Aorta (tissue), 5 donors: ENCODE measurements around the gene CYP11A1. TPM values are rescaled to one million over a fixed set of nuclear protein-coding genes. Genes with fewer than 3 reads are reported as not detected.

Source experiments
- ATAC-seq: fragments of 200-7000 bp; cut with Tn5 transposase; one replicate; pipeline ENCODE4 v1.9.1; 2022; ENCODE audit warnings: moderate library complexity; ENCODE audit not compliant: low FRiP score
- DNase-seq, 2 donors: peaks; one replicate each; pipeline ENCODE4 v3.0.0-alpha.2; 2020
- H3K27ac ChIP-seq, 2 donors: one replicate each; pipeline ENCODE4 v1.5.1; 2013; ENCODE audit warnings: low read length in 2 of 2, mild to moderate bottlenecking in 2 of 2, moderate library complexity in 2 of 2, control low read depth in 1 of 2, inconsistent platforms in 1 of 2, low read depth in 1 of 2
- H3K27me3 ChIP-seq, 2 donors: one replicate each; pipeline ENCODE4 v1.6.1; 2013; ENCODE audit warnings: control low read depth in 1 of 2, low read length in 1 of 2, mild to moderate bottlenecking in 1 of 2, moderate library complexity in 1 of 2; ENCODE audit not compliant: insufficient read depth in 2 of 2, control insufficient read depth in 1 of 2
- H3K36me3 ChIP-seq, 2 donors: one replicate each; pipeline ENCODE4 v1.6.1; 2013; ENCODE audit warnings: control low read depth in 1 of 2, low read length in 1 of 2, mild to moderate bottlenecking in 1 of 2; ENCODE audit not compliant: insufficient read depth in 2 of 2, control insufficient read depth in 1 of 2
- H3K4me1 ChIP-seq, 2 donors: one replicate each; pipeline ENCODE4 v1.6.1; 2013; ENCODE audit warnings: low read length in 2 of 2, control low read depth in 1 of 2, mild to moderate bottlenecking in 1 of 2, moderate library complexity in 1 of 2; ENCODE audit not compliant: insufficient read depth in 2 of 2, control insufficient read depth in 1 of 2
- H3K4me3 ChIP-seq, 2 donors: one replicate each; pipeline ENCODE4 v1.5.1; 2013; ENCODE audit warnings: low read length in 2 of 2, control low read depth in 1 of 2, mild to moderate bottlenecking in 1 of 2
- H3K9me3 ChIP-seq: one replicate; pipeline ENCODE4 v1.6.1; 2013; ENCODE audit warnings: mild to moderate bottlenecking, low read length; ENCODE audit not compliant: control insufficient read depth
- WGBS, 2 donors: extraction: QIAGEN DNeasy Blood & Tissue Kit; methylation state at CpG; one replicate each; pipeline ENCODE4 v1.1.7; 2013; 5-methylcytosine and 5-hydroxymethylcytosine counted together
- intact Hi-C, 2 donors: fragments of 100-400 bp; cut with DNase I; formaldehyde crosslinking; loops; one replicate each; pipeline versions ENCODE4 v1.14.2 to v1.15.0; 2022
- polyA plus RNA-seq, 2 donors: library from polyadenylated mRNA; stranded (reverse); fragments of 200-250 nt; gene quantifications; one replicate each; pipeline ENCODE4 v1.2.3, GENCODE V29; 2013
- total RNA-seq, 2 donors: library from RNA; stranded (reverse); fragmentation: NEBNext Ultra II Directional; extraction: Animal tissue kit (Norgen Biotek cat#: 25700); gene quantifications; one replicate each; pipeline ENCODE4 v1.2.1, GENCODE V29; 2021
- donor health status: healthy with polysubstance abuse.
- donor health status: Bipolar disorder and iron deficiency.
- donor health status: DM: no; HTN: no; CAD: no.
- donor health status: DM: no; HTN: no; CAD: no.
- donor health status: DM: yes; HTN: yes; CAD: no.

Gene CYP11A1
- total and polyA plus RNA-seq, 4 donors, result 0.10 to 1.5 (median 1.3) TPM; not detected in 1

GRCh38 chr15:74402873-74403587 lies 35.6 kb upstream of the CYP11A1 start:
- DNase-seq (peak in 1 of 2 donors; percentile 63), ATAC-seq (no peak)
- no peak overlapping the region for H3K4me3 ChIP-seq
- 84 to 87% methylated on average over 13 of the region's 13 CpGs for WGBS, 2 donors
- H3K27me3 ChIP-seq, result no peaks in the 10 kb centered on the region
- H3K4me1 ChIP-seq, result no peaks in the 10 kb centered on the region
- H3K36me3 ChIP-seq, result no peaks in the 10 kb centered on the region
- no peaks in the 10 kb centered on the region for H3K9me3 ChIP-seq
- H3K27ac ChIP-seq, result no peak overlapping the region
- intact Hi-C loops, result no loop called here

- ATAC-seq, result no peak
- Histone ChIP-seq H3K36me3 (no peaks in the 10 kb centered on the region), H3K9me3 (no peaks in the 10 kb centered on the region), H3K4me1 (no peaks in the 10 kb centered on the region), H3K4me3 (no peak overlapping the region), H3K27ac (no peak overlapping the region), H3K27me3 (no peaks in the 10 kb centered on the region)
- intact Hi-C loops, result no loop called here
- DNase-seq, result no peak
- 90 to 93% methylated on average over 5 of the region's 5 CpGs for WGBS, 2 donors
These were observed 34.9 kb upstream of the CYP11A1 start for GRCh38 chr15:74402337-74402841.

- no peaks in the 10 kb centered on the region for H3K36me3 ChIP-seq
- ATAC-seq (no peak), DNase-seq (no peak)
- intact Hi-C loops, result no loop called here
- 80% methylated on average over 11 of the region's 11 CpGs for whole genome bisulfite sequencing, 2 donors
- H3K27me3 ChIP-seq, result no peaks in the 10 kb centered on the region
- H3K9me3 ChIP-seq, result no peaks in the 10 kb centered on the region
- no peak overlapping the region for H3K27ac ChIP-seq
- no peak overlapping the region for H3K4me3 ChIP-seq
- H3K4me1 ChIP-seq, result no peaks in the 10 kb centered on the region
These were observed 33.7 kb upstream of the CYP11A1 start for GRCh38 chr15:74400915-74401757.

GRCh38 chr15:74400313-74400860 lies 32.9 kb upstream of the CYP11A1 start:
- DNase-seq, result no peak
- Histone ChIP-seq H3K4me3 (no peak overlapping the region), H3K27me3 (no peaks in the 10 kb centered on the region), H3K27ac (no peak overlapping the region), H3K9me3 (no peaks in the 10 kb centered on the region), H3K4me1 (no peaks in the 10 kb centered on the region), H3K36me3 (no peaks in the 10 kb centered on the region)
- no peak for ATAC-seq
- intact Hi-C loops, result no loop called here
- WGBS, 2 donors, result 87 to 96% methylated on average over 10 of the region's 10 CpGs

- DNase-seq (no peak), ATAC-seq (no peak)
- Histone ChIP-seq H3K27ac (no peak overlapping the region), H3K36me3 (no peaks in the 10 kb centered on the region), H3K27me3 (no peaks in the 10 kb centered on the region), H3K4me1 (no peaks in the 10 kb centered on the region), H3K9me3 (no peaks in the 10 kb centered on the region), H3K4me3 (no peak overlapping the region)
- intact Hi-C loops, result no loop called here
- 40 to 56% methylated on average over 5 of the region's 5 CpGs for WGBS, 2 donors
These were observed 32.3 kb upstream of the CYP11A1 start for GRCh38 chr15:74399511-74400312.

GRCh38 chr15:74399100-74399499 lies 31.7 kb upstream of the CYP11A1 start:
- Histone ChIP-seq H3K27me3 (no peaks in the 10 kb centered on the region), H3K4me3 (no peak overlapping the region), H3K36me3 (no peaks in the 10 kb centered on the region), H3K27ac (no peak overlapping the region), H3K9me3 (no peaks in the 10 kb centered on the region), H3K4me1 (no peaks in the 10 kb centered on the region)
- ATAC-seq (no peak), DNase-seq (no peak)
- intact Hi-C loops, result no loop called here
- 92 to 95% methylated on average over 3 of the region's 3 CpGs for WGBS, 2 donors

- H3K9me3 ChIP-seq, result no peaks in the 10 kb centered on the region
- ATAC-seq (no peak), DNase-seq (no peak)
- WGBS, 2 donors, result 96 to 99% methylated on average over 5 of the region's 5 CpGs
- no peak overlapping the region for H3K27ac ChIP-seq
- H3K4me1 ChIP-seq, result no peaks in the 10 kb centered on the region
- no peak overlapping the region for H3K4me3 ChIP-seq
- intact Hi-C loops, result no loop called here
- no peaks in the 10 kb centered on the region for H3K27me3 ChIP-seq
- H3K36me3 ChIP-seq, result no peaks in the 10 kb centered on the region
These were observed 30.7 kb upstream of the CYP11A1 start for GRCh38 chr15:74398183-74398582.

- Histone ChIP-seq H3K4me3 (no peak overlapping the region), H3K27me3 (no peaks in the 10 kb centered on the region), H3K9me3 (no peaks in the 10 kb centered on the region), H3K4me1 (no peaks in the 10 kb centered on the region), H3K27ac (no peak overlapping the region), H3K36me3 (no peaks in the 10 kb centered on the region)
- intact Hi-C loops, result no loop called here
- ATAC-seq (no peak), DNase-seq (no peak)
- 92 to 95% methylated on average over 6 of the region's 6 CpGs for WGBS, 2 donors
These were observed 30.0 kb upstream of the CYP11A1 start for GRCh38 chr15:74397239-74398068.
